BJ (cell line): ENCODE results near the gene TAF1B. TPM values are rescaled to one million over a fixed set of nuclear protein-coding genes. Genes with fewer than 3 reads are reported as not detected.

Experiments used
- CTCF ChIA-PET: fragments of 350-600 bp; formaldehyde crosslinking; extraction: SDS; loops from one replicate; lab custom pipeline; 2021; ENCODE audit warnings: antibody characterized with exemption, inconsistent platforms; lab: Yijun Ruan, JAX
- POLR2A ChIA-PET: fragments of 300-600 bp; sonication (Branson Sonifier 250); formaldehyde crosslinking; extraction: SDS; loops from one replicate; lab custom pipeline; 2021; ENCODE audit warnings: antibody characterized with exemption; lab: Charles Lee
- DNase-seq: peaks from one replicate; pipeline ENCODE4 v3.0.0-alpha.2; 2011; ENCODE audit warnings: low read depth
- H3K27me3 ChIP-seq: 2 replicates; pipeline ENCODE4 v1.6.0; 2011; ENCODE audit warnings: low read length; ENCODE audit not compliant: control insufficient read depth, insufficient read depth
- H3K36me3 ChIP-seq: 2 replicates; pipeline ENCODE4 v1.5.1; 2011; ENCODE audit warnings: low read length; ENCODE audit not compliant: control insufficient read depth, insufficient read depth
- H3K4me3 ChIP-seq: 2 replicates; pipeline ENCODE4 v1.5.1; 2011; ENCODE audit warnings: low read depth, mild to moderate bottlenecking, control low read depth, low read length
- polyA minus RNA-seq: library from RNA; depleted of rRNA, polyadenylated mRNA; stranded (reverse); fragments of >200 nt; gene quantifications from 2 replicates; pipeline ENCODE4 v1.2.3, GENCODE V29; 2011; rRNA and poly(A)+ RNA removed
- polyA plus RNA-seq: library from polyadenylated mRNA; depleted of rRNA; stranded (reverse); fragments of >200 nt; gene quantifications from 2 replicates; pipeline ENCODE4 v1.2.3, GENCODE V29; 2011; rRNA removed
- TF ChIP-seq, protein P1 (sequence below): IDR thresholded peaks from 2 replicates; pipeline ENCODE4 v1.5.1; 2011; ENCODE audit warnings: low read depth, mild to moderate bottlenecking, control low read depth, inconsistent platforms, low read length, moderate library complexity; ENCODE audit not compliant: insufficient read depth

TAF1B gene
- polyA plus RNA-seq (7.6 and 16.8 TPM in 2 replicates), polyA minus RNA-seq (27.5 and 42.2 TPM in 2 replicates)

DNA sequence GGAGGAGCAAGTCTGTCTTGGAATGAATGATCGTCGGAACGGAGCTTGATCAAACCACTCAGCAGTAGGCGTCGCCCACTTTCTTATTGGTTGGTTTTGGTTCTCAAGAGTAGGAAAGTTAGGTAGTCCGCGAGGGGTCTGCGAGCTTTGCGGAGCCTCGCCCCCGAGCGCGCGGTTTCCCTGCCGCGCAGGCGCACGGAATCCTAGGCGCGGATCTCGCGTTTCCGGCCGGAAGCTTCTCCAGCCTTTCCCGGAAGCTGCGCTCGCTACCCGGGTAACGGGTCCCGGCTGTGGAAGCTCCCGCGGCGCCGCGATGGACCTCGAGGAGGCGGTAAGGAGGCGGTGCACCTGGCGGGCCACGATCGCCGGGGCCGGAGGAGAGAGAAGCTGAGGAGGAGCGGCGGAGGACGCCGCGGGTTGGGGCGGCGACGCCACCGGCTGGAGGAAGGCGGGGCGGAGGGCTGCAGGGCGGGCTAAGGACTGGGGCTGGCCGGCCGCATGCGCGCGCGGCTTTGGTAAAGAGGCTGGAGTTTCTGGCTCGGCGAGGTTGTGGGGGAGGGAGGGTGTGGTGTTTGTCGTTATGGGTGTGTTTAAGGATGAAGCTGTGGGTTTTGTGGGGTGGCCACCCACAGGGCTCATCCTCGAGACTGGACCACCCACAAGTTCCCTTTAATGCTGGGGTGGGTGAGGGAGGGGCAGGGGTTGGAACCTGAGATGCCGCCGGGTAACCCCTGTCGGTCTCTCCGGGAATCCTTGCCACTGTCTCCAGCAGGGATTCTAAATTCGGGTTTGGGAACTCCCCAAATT, at the start of gene TAF1B:
Gene TAF1B, plus strand, starts transcription at position 246 of the 807 bp plus-strand sequence. Its CDS starts 68 bp downstream, at position 314.
- TF ChIP-seq, protein P1, sequence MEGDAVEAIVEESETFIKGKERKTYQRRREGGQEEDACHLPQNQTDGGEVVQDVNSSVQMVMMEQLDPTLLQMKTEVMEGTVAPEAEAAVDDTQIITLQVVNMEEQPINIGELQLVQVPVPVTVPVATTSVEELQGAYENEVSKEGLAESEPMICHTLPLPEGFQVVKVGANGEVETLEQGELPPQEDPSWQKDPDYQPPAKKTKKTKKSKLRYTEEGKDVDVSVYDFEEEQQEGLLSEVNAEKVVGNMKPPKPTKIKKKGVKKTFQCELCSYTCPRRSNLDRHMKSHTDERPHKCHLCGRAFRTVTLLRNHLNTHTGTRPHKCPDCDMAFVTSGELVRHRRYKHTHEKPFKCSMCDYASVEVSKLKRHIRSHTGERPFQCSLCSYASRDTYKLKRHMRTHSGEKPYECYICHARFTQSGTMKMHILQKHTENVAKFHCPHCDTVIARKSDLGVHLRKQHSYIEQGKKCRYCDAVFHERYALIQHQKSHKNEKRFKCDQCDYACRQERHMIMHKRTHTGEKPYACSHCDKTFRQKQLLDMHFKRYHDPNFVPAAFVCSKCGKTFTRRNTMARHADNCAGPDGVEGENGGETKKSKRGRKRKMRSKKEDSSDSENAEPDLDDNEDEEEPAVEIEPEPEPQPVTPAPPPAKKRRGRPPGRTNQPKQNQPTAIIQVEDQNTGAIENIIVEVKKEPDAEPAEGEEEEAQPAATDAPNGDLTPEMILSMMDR: peak; percentile 31
- ChIA-PET POLR2A (interaction anchor here (0.5 to 0.6 kb wide), 3 partner anchors 29 to 486 kb away, joined by 3 to 6 read pairs (median 3); no protein-coding TSS in a partner anchor), CTCF (interaction anchor here (0.6 to 7.2 kb wide), 11 partner anchors 10 to 277 kb away, joined by 3 to 47 read pairs (median 4); no protein-coding TSS in a partner anchor)
- Histone ChIP-seq H3K27me3 (no peaks in the 10 kb centered on the region), H3K36me3 (peaks cover 1% of the 10 kb centered on the region; the same call in 1 of the 2 replicates), H3K4me3 (peak within 1 kb of the TSS; percentile 55)
- DNase-seq: peak; percentile 58

DNA sequence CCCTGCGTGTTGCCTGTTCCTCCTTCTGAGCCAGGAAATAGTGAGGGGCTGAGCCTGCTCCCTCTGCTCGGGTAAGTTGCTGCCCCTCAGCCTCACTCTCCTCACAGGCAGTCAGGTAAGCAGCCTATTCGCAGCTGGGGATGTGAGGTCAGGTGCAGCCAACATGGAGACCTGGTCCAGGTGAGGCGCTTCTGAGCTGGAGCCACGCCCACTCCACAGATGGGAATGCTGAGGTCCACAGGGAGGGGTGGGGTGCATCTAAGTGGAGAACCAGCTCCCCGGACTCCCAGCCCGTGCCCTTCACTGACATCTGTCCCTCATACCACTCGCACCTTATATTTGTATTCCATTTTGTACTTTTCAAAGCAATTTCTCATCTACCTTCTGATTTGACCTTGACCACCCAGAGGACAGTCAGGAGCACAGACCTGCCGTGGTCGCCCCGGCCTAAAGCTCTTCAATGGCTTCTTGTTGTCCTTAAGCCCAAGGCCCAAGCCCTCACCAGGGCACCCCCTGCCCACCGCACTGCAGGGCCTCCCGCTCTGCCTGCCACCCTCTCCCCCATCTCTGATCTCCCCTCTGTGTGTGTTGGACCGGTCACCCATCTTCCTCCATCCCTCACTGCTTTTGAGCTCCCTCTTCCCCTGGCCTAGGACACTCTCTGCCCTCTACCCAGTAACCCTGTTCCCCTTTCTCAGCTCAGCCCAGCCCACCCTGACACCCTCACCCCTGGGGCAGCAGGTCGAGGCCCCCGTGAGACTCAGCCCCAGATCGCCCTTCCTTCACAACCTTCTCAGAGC, 49.2 kb upstream of the TAF1B start:
- no peaks in the 10 kb centered on the region for H3K36me3 ChIP-seq
- POLR2A ChIA-PET: no interaction called here
- H3K4me3 ChIP-seq: no peak overlapping the region
- peaks cover 1% of the 10 kb centered on the region; the same call in 1 of the 2 replicates for H3K27me3 ChIP-seq
- TF ChIP-seq, protein P1: no peak
- CTCF ChIA-PET: interaction anchor here (1.0 kb wide), 1 partner anchor 164 kb away, joined by 3 read pairs; the partner anchor contains the start of gene YWHAQ
- DNase-seq: no peak

DNA sequence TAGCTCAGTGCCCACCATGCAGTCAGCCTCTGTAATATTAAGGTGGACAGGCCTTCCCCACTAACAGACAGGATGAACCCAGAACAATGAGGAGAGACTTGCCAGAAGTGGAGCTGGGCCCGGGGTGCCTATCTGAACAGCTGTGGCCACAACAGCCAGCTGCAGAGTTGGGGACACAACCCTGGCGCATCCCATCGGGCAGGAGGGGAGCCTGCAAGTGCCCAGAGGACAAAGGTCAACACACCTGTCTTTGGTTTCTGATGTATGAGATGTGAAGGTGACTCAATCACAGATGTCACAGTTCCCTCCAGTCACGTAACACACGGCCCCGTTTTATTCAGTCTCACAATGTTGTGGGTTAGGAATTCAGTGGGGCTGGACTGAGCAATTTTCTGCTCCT, 48.2 kb upstream of the TAF1B start:
- POLR2A ChIA-PET: no interaction called here
- DNase-seq: no peak
- TF ChIP-seq, protein P1: no peak
- H3K36me3 ChIP-seq: no peaks in the 10 kb centered on the region
- H3K27me3 ChIP-seq: peaks cover 1% of the 10 kb centered on the region; the same call in 1 of the 2 replicates
- H3K4me3 ChIP-seq: no peak overlapping the region
- CTCF ChIA-PET: interaction anchor here (1.0 kb wide), 1 partner anchor 165 kb away, joined by 3 read pairs; the partner anchor contains the start of gene YWHAQ

DNA sequence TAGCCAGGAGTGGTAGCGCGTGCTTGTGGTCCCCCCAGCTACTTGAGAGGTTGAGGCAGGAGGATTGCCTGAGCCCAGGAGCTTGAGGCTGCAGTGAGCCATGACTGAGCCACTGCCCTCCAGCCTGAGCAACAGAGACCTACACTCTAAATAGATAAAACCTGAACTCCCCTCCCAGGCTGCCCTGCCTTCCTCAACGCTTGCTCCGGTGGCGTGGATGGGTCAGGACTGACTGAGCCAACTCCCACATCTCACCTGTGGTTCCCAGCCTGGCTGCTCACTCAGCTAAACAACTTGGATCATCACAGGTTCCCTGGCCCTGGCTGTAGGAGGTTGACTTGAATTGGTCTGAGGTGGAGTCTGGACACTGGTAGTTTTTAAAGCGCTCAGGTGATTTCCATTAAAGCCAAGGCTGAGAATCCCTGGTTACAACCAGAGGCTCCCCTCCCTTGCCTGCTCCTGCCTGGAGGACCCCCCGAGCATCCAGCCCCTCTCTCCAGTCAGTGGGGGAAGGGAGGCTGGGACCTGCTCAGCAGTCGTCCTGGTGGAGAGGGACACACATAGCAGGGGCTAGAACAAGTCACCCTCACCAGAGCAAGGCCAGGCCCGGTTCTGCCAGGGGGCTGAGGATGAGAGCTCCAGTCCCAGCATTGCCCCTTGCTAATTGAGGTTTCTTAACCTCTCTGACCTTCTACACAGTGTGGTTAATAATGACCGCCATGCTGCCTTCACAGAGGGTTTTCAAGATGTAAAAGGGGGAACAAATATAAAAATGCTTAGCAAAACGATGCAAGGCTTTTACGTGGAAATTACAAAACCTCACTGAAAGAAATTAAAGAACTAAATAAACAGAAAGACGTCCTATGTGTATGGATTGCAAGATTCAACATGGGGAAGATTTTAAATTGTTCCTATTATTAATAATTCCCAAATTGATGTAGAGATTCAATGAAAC, 46.9 kb upstream of the TAF1B start:
- H3K36me3 ChIP-seq: no peaks in the 10 kb centered on the region
- peaks cover 1% of the 10 kb centered on the region; the same call in 1 of the 2 replicates for H3K27me3 ChIP-seq
- no peak for DNase-seq
- TF ChIP-seq, protein P1: no peak
- CTCF ChIA-PET: interaction anchor here (8.1 kb wide), 1 partner anchor 253 kb away, joined by 91 read pairs; no protein-coding TSS in a partner anchor
- POLR2A ChIA-PET: interaction anchor here (0.7 kb wide), 1 partner anchor 134 kb away, joined by 8 read pairs; no protein-coding TSS in a partner anchor
- H3K4me3 ChIP-seq: no peak overlapping the region
